Hepatocyte (in vitro differentiated cells): Measurements from ENCODE around the gene MEF2D.

Experiments used
- EZH2 ChIP-seq: fragments of 200-600 bp; sonication (generic); IDR thresholded peaks from 2 replicates; pipeline ENCODE4 v1.6.1; 2016; ENCODE audit warnings: antibody characterized with exemption, mild to moderate bottlenecking, borderline replicate concordance
- EZH2phosphoT487 ChIP-seq: fragments of 200-600 bp; sonication (generic); IDR thresholded peaks from one replicate; pipeline ENCODE4 v1.6.1; 2018; ENCODE audit warnings: antibody characterized with exemption, mild to moderate bottlenecking, low read depth, moderate library complexity; ENCODE audit not compliant: unreplicated experiment, severe bottlenecking
- TF ChIP-seq, protein P1 (sequence below): fragments of 200-600 bp; sonication (generic); IDR thresholded peaks from 2 replicates; pipeline ENCODE4 v1.5.1; 2016; ENCODE audit warnings: antibody characterized with exemption, mild to moderate bottlenecking; ENCODE audit not compliant: poor library complexity

DNA sequence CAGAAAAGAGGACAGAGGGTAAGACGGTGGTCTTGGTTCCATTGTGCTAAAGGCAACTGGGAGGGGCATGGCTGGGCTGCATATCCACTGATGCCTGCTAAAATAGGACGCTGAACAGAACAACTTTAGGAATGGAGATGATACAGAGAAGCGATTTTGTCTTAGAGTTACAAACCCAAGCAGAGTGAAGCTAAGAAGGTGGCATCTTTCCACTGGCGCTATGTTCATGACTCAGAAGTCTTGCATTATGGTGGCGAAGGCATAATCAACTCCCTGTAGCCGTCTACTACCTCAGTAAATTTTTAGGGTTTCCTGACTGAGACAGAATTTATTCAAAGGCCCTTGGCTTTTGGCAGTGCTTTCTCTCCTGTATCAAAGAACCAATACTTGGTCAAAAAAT, 57.3 kb downstream of the MEF2D start:
- TF ChIP-seq, protein P1, sequence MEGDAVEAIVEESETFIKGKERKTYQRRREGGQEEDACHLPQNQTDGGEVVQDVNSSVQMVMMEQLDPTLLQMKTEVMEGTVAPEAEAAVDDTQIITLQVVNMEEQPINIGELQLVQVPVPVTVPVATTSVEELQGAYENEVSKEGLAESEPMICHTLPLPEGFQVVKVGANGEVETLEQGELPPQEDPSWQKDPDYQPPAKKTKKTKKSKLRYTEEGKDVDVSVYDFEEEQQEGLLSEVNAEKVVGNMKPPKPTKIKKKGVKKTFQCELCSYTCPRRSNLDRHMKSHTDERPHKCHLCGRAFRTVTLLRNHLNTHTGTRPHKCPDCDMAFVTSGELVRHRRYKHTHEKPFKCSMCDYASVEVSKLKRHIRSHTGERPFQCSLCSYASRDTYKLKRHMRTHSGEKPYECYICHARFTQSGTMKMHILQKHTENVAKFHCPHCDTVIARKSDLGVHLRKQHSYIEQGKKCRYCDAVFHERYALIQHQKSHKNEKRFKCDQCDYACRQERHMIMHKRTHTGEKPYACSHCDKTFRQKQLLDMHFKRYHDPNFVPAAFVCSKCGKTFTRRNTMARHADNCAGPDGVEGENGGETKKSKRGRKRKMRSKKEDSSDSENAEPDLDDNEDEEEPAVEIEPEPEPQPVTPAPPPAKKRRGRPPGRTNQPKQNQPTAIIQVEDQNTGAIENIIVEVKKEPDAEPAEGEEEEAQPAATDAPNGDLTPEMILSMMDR = no peak
- TF ChIP-seq EZH2 (no peak), EZH2phosphoT487 (no peak)
